Jurkat, Clone E6-1 (cell line): ENCODE measurements around the gene LPP.
A peak's percentile ranks its signal among the peaks of the same experiment; 100 is the strongest.

Experiments used
- DNase-seq: peaks from one replicate; pipeline ENCODE4 v3.0.0-alpha.2; 2011; ENCODE audit warnings: low read depth, low spot score
- H3K4me3 ChIP-seq: 2 replicates; pipeline ENCODE4 v1.5.1; 2011; ENCODE audit warnings: mild to moderate bottlenecking, low read length, control low read depth, moderate library complexity

LPP gene

GRCh38 chr3:188133646-188134045 lies 20.3 kb upstream of the LPP start:
- no peak for DNase-seq
- H3K4me3 ChIP-seq: no peak overlapping the region

- H3K4me3 ChIP-seq: no peak overlapping the region
- DNase-seq: no peak
Observed at GRCh38 chr3:188134079-188134478, 19.9 kb upstream of the LPP start.

- H3K4me3 ChIP-seq: no peak overlapping the region
Observed at GRCh38 chr3:188134856-188135255, 19.1 kb upstream of the LPP start.

GRCh38 chr3:188135271-188135670 lies 18.7 kb upstream of the LPP start:
- DNase-seq: no peak
- H3K4me3 ChIP-seq: no peak overlapping the region

More at GRCh38 chr3:188134856-188135255, 19.1 kb upstream of the LPP start:
- no peak for DNase-seq

GRCh38 chr3:188137051-188137450 lies 16.9 kb upstream of the LPP start:
- H3K4me3 ChIP-seq: no peak overlapping the region
- no peak for DNase-seq

GRCh38 chr3:188139466-188139865 lies 14.5 kb upstream of the LPP start:
- H3K4me3 ChIP-seq: no peak overlapping the region
- DNase-seq: no peak

- no peak overlapping the region for H3K4me3 ChIP-seq
- DNase-seq: no peak
Observed at GRCh38 chr3:188146219-188146618, 7.7 kb upstream of the LPP start.

GRCh38 chr3:188147782-188148181 lies 6.2 kb upstream of the LPP start:
- no peak for DNase-seq
- no peak overlapping the region for H3K4me3 ChIP-seq

GRCh38 chr3:188148318-188148717 lies 5.6 kb upstream of the LPP start:
- no peak overlapping the region for H3K4me3 ChIP-seq
- DNase-seq: peak; percentile 18

- DNase-seq: no peak
- H3K4me3 ChIP-seq: no peak overlapping the region
Observed at GRCh38 chr3:188149587-188149986, 4.4 kb upstream of the LPP start.

- no peak for DNase-seq
- H3K4me3 ChIP-seq: no peak overlapping the region
Observed at GRCh38 chr3:188150982-188151381, 3.0 kb upstream of the LPP start.

GRCh38 chr3:188151438-188151837 lies 2.5 kb upstream of the LPP start:
- H3K4me3 ChIP-seq: no peak overlapping the region
- no peak for DNase-seq

- no peak for DNase-seq
- H3K4me3 ChIP-seq: peak overlapping the region; percentile 65
Observed at GRCh38 chr3:188152660-188153436, 1.1 kb upstream of the LPP start.

GRCh38 chr3:188153437-188154013 lies 432 bp upstream of the LPP start:
- peak; percentile 29 for DNase-seq
- H3K4me3 ChIP-seq: peak overlapping the region; percentile 65

- no peak for DNase-seq
- peak overlapping the region; percentile 65 for H3K4me3 ChIP-seq
Observed at GRCh38 chr3:188154809-188155574, 1.0 kb downstream of the LPP start.

- no peak for DNase-seq
- H3K4me3 ChIP-seq: no peak overlapping the region
Observed at GRCh38 chr3:188156056-188156455, 2.1 kb downstream of the LPP start.

- DNase-seq: no peak
- H3K4me3 ChIP-seq: no peak overlapping the region
Observed at GRCh38 chr3:188157407-188157806, 3.5 kb downstream of the LPP start.

- H3K4me3 ChIP-seq: no peak overlapping the region
- no peak for DNase-seq
Observed at GRCh38 chr3:188157971-188158370, 4.0 kb downstream of the LPP start.

GRCh38 chr3:188158731-188159310 lies 4.9 kb downstream of the LPP start:
- DNase-seq: no peak
- H3K4me3 ChIP-seq: no peak overlapping the region

- no peak overlapping the region for H3K4me3 ChIP-seq
- DNase-seq: no peak
Observed at GRCh38 chr3:188160751-188161150, 6.8 kb downstream of the LPP start.
